Measurements from ENCODE around the gene BTBD9.

BTBD9 gene

DNA sequence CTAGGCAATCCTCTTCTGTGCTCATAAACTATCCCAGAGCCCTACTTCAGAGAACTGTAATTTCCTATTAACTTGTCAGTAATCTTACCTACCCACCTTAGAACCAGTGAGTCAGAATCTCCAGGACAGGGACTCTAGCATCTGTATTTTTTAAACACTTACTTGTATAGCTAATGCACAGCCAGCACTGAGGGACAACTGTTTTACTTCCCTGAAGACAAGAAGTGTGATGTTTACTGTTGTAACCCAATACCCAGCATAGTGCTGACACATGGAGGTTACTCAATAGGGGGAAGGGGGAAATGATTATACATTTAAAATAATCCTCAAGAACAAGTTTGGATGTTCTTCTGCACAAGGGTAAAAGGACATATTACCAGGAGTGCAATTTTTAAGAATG lies 130.8 kb downstream of the BTBD9 start:
- no peaks in the 10 kb centered on the region for H3K9me3 ChIP-seq (ENCODE audit: control insufficient read depth, low read length)
- TF ChIP-seq, protein P1, sequence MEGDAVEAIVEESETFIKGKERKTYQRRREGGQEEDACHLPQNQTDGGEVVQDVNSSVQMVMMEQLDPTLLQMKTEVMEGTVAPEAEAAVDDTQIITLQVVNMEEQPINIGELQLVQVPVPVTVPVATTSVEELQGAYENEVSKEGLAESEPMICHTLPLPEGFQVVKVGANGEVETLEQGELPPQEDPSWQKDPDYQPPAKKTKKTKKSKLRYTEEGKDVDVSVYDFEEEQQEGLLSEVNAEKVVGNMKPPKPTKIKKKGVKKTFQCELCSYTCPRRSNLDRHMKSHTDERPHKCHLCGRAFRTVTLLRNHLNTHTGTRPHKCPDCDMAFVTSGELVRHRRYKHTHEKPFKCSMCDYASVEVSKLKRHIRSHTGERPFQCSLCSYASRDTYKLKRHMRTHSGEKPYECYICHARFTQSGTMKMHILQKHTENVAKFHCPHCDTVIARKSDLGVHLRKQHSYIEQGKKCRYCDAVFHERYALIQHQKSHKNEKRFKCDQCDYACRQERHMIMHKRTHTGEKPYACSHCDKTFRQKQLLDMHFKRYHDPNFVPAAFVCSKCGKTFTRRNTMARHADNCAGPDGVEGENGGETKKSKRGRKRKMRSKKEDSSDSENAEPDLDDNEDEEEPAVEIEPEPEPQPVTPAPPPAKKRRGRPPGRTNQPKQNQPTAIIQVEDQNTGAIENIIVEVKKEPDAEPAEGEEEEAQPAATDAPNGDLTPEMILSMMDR (IDR thresholded peaks at IDR 0.05) = no peak
- no peak overlapping the region for H3K27ac ChIP-seq
- no peak overlapping the region for H3K4me3 ChIP-seq (ENCODE audit: low read depth, low read length)
- no peaks in the 10 kb centered on the region for H3K27me3 ChIP-seq (ENCODE audit: control insufficient read depth, insufficient read depth, low read length)
- no peak overlapping the region for H2AFZ ChIP-seq
- peak overlapping the region; percentile 43 for H3K4me2 ChIP-seq (ENCODE audit: low read length)
- H3K4me1 ChIP-seq = peaks cover 21% of the 10 kb centered on the region
- H3K79me2 ChIP-seq = no peaks in the 10 kb centered on the region
- H3K9ac ChIP-seq = no peak overlapping the region
- no peaks in the 10 kb centered on the region for H3K36me3 ChIP-seq (ENCODE audit: control insufficient read depth, insufficient read depth, low read length)

DNA sequence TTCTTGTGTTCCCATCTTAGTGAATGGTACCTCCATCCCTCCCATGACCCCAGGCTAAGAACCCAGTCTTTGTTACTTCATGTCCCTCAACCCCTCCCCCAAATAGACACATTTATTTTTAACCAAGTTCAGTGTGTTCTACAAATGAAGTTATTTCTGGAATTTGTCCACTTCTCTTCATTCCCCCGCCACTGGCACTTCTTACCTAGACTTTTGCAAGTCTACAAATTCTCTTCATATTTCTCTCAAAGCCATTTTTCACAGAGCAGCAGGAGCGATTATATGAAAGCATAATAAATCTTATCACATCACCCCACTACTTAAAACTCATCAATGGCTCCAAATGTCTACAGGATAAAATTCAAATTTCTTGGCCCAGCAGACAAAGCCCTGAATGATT lies 131.4 kb downstream of the BTBD9 start:
- no peaks in the 10 kb centered on the region for H3K27me3 ChIP-seq (ENCODE audit: control insufficient read depth, insufficient read depth, low read length)
- H3K79me2 ChIP-seq = no peaks in the 10 kb centered on the region
- no peaks in the 10 kb centered on the region for H3K9me3 ChIP-seq (ENCODE audit: control insufficient read depth, low read length)
- peaks cover 24% of the 10 kb centered on the region for H3K4me1 ChIP-seq
- no peaks in the 10 kb centered on the region for H3K36me3 ChIP-seq (ENCODE audit: control insufficient read depth, insufficient read depth, low read length)
- no peak overlapping the region for H3K9ac ChIP-seq
- TF ChIP-seq, protein P1 (IDR thresholded peaks at IDR 0.05) = no peak
- H3K4me2 ChIP-seq (ENCODE audit: low read length) = no peak overlapping the region
- no peak overlapping the region for H3K27ac ChIP-seq
- H3K4me3 ChIP-seq (ENCODE audit: low read depth, low read length) = no peak overlapping the region
- no peak overlapping the region for H2AFZ ChIP-seq

DNA sequence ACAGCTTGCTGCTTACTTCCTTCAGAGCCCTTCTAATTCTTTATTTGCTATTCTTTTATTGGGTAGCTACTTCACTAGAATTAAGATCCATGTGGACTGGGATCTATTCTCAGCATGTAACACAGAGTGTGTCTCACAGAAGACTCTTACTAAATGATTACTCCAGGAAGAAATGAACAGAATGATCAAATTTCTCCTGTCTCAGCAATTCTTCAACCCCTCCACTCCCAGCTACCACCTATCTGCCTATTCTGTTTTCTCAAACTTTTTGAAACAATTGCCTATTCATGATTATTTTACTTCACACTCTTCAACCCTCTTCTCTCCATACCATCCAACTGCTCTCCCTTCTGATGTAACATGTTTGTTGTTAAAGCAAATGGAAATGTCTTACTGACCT lies 132.6 kb downstream of the BTBD9 start:
- H3K9me3 ChIP-seq (ENCODE audit: control insufficient read depth, low read length) = no peaks in the 10 kb centered on the region
- H2AFZ ChIP-seq = no peak overlapping the region
- H3K79me2 ChIP-seq = no peaks in the 10 kb centered on the region
- H3K4me1 ChIP-seq = peaks cover 24% of the 10 kb centered on the region
- H3K9ac ChIP-seq = no peak overlapping the region
- H3K36me3 ChIP-seq (ENCODE audit: control insufficient read depth, insufficient read depth, low read length) = no peaks in the 10 kb centered on the region
- TF ChIP-seq, protein P1 (IDR thresholded peaks at IDR 0.05) = no peak
- H3K4me2 ChIP-seq (ENCODE audit: low read length) = peak overlapping the region; percentile 29
- no peak overlapping the region for H3K27ac ChIP-seq
- no peaks in the 10 kb centered on the region for H3K27me3 ChIP-seq (ENCODE audit: control insufficient read depth, insufficient read depth, low read length)
- H3K4me3 ChIP-seq (ENCODE audit: low read depth, low read length) = no peak overlapping the region

DNA sequence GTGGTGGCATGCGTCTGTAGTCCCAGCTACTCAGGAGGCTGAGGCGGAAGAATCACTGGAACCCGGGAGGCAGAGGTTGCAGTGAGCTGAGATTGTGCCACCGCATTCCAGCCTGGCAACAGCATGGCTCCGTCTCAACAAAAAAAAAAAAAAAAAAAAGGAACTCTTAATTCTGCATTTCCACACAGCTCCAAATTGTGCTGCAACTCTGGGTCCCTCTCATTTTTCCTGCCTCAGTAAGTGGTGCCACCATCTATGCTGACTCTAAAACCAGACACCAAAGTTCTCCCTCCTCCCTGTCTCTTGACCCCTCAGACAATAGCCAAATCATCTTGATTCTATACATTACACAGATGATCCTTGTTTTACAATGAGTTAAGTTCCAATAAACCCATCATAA lies 133.9 kb downstream of the BTBD9 start:
- Histone ChIP-seq H3K9me3 (ENCODE audit: control insufficient read depth, low read length) (no peaks in the 10 kb centered on the region), H2AFZ (no peak overlapping the region), H3K27me3 (ENCODE audit: control insufficient read depth, insufficient read depth, low read length) (no peaks in the 10 kb centered on the region), H3K27ac (no peak overlapping the region), H3K36me3 (ENCODE audit: control insufficient read depth, insufficient read depth, low read length) (no peaks in the 10 kb centered on the region), H3K4me3 (ENCODE audit: low read depth, low read length) (no peak overlapping the region), H3K9ac (no peak overlapping the region), H3K79me2 (no peaks in the 10 kb centered on the region), H3K4me2 (ENCODE audit: low read length) (no peak overlapping the region), H3K4me1 (peaks cover 24% of the 10 kb centered on the region)
- TF ChIP-seq, protein P1 (IDR thresholded peaks at IDR 0.05) = no peak

DNA sequence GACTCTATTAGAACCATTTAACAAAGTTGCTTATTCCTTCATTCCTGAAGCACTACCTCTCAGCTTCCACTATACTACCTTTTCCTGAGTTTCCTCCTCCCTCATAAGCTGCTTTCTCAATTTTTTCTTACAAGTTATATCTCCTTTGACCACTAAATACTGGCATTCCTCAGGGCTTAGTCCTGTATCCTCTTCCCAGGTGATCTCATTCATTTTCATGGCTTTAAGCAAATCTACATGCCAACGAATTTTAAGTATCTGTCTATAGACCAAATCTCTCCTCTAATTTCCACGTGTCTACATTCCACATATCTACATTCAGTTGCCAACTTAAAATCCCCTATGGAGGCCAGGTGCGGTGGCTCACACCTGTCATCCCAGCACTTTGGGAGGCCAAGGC lies 134.7 kb downstream of the BTBD9 start:
- Histone ChIP-seq H3K36me3 (ENCODE audit: control insufficient read depth, insufficient read depth, low read length) (no peaks in the 10 kb centered on the region), H3K27ac (no peak overlapping the region), H3K4me2 (ENCODE audit: low read length) (no peak overlapping the region), H3K9me3 (ENCODE audit: control insufficient read depth, low read length) (no peaks in the 10 kb centered on the region), H3K4me3 (ENCODE audit: low read depth, low read length) (no peak overlapping the region), H3K79me2 (no peaks in the 10 kb centered on the region), H2AFZ (no peak overlapping the region), H3K9ac (no peak overlapping the region), H3K4me1 (peaks cover 23% of the 10 kb centered on the region), H3K27me3 (ENCODE audit: control insufficient read depth, insufficient read depth, low read length) (no peaks in the 10 kb centered on the region)
- TF ChIP-seq, protein P1 (IDR thresholded peaks at IDR 0.05) = no peak

All from parathyroid adenoma (tissue), 2 donors.